GM13977 (cell line): ENCODE measurements around the gene PGAP2.
"Not testable (repeated sequence)": the region's sequence is repeated elsewhere in the genome, so short reads cannot be mapped to it uniquely, and the experiment has no call there.

Experiments used
- DNase-seq: peaks from one replicate; pipeline ENCODE4 v3.0.0; 2012; ENCODE audit warnings: low spot score
- in situ Hi-C: fragments of 300-500 bp; cut with MboI; formaldehyde crosslinking; loops from one replicate; pipeline ENCODE4 v1.12.0; 2022; ENCODE audit warnings: low sequenced_read_pairs, low pct_unique_long_range_greater_than_20kb, mixed read lengths, inconsistent platforms; ENCODE audit not compliant: unreplicated experiment
- TF ChIP-seq, protein P1 (sequence below): IDR thresholded peaks from 2 replicates; pipeline ENCODE4 v1.5.1; 2012; ENCODE audit warnings: mild to moderate bottlenecking, control low read depth; ENCODE audit not compliant: insufficient read depth; ENCODE audit errors: extremely low read depth, missing control alignments

Gene PGAP2

GRCh38 chr11:3854977-3855807, 46.8 kb downstream of the PGAP2 start, which contains the start of gene STIM1:
Gene STIM1 (plus strand): TSS chr11:3855664. CDS start chr11:3856271, 607 bp downstream.
- DNase-seq, result peak; percentile 94
- in situ Hi-C loops, result loop anchor here (10.0 kb wide), 1 partner anchor 110 kb away; no protein-coding TSS in a partner anchor
- TF ChIP-seq, protein P1, sequence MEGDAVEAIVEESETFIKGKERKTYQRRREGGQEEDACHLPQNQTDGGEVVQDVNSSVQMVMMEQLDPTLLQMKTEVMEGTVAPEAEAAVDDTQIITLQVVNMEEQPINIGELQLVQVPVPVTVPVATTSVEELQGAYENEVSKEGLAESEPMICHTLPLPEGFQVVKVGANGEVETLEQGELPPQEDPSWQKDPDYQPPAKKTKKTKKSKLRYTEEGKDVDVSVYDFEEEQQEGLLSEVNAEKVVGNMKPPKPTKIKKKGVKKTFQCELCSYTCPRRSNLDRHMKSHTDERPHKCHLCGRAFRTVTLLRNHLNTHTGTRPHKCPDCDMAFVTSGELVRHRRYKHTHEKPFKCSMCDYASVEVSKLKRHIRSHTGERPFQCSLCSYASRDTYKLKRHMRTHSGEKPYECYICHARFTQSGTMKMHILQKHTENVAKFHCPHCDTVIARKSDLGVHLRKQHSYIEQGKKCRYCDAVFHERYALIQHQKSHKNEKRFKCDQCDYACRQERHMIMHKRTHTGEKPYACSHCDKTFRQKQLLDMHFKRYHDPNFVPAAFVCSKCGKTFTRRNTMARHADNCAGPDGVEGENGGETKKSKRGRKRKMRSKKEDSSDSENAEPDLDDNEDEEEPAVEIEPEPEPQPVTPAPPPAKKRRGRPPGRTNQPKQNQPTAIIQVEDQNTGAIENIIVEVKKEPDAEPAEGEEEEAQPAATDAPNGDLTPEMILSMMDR, result peak; percentile 95

DNA sequence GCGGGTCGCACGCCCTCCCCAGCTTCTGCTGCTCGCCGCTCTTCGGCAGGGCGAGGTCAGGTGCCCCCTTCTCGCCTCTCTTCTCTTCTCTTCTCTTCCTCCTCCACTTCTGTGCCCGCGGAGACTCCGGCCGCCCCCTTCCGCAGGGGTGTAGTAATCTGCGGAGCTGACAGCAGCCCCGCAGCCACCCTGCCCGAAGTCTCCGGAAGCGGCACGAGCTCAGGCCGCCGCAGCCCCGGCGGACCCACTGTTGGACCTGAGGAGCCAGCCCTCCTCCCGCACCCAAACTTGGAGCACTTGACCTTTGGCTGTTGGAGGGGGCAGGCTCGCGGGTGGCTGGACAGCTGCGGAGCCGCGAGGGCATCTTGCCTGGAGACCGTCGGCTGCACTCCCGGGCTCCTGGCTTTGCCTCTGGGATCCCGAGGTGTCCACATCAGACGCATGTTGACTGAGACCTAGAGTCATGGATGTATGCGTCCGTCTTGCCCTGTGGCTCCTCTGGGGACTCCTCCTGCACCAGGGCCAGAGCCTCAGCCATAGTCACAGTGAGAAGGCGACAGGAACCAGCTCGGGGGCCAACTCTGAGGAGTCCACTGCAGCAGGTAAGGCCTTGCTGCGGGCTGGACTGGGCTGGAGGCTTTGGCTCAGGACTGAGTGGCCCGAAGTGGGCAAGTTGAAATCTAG, 47.6 kb downstream of the PGAP2 start:
- TF ChIP-seq, protein P1, result no peak
- in situ Hi-C loops, result loop anchor here (10.0 kb wide), 1 partner anchor 109 kb away; no protein-coding TSS in a partner anchor
- no peak for DNase-seq

GRCh38 chr11:3856856-3857553, 48.6 kb downstream of the PGAP2 start:
- TF ChIP-seq, protein P1, result no peak
- in situ Hi-C loops, result loop anchor here (10.0 kb wide), 1 partner anchor 108 kb away; no protein-coding TSS in a partner anchor
- no peak for DNase-seq

- in situ Hi-C loops, result loop anchor here (10.0 kb wide), 1 partner anchor 107 kb away; no protein-coding TSS in a partner anchor
- DNase-seq, result no peak
- TF ChIP-seq, protein P1, result no peak
Measured at GRCh38 chr11:3857628-3858027, 49.3 kb downstream of the PGAP2 start.

GRCh38 chr11:3859373-3859881, 51.1 kb downstream of the PGAP2 start:
- TF ChIP-seq, protein P1, result no peak
- DNase-seq, result peak; percentile 63
- in situ Hi-C loops, result loop anchor here (10.0 kb wide), 1 partner anchor 105 kb away; no protein-coding TSS in a partner anchor

DNA sequence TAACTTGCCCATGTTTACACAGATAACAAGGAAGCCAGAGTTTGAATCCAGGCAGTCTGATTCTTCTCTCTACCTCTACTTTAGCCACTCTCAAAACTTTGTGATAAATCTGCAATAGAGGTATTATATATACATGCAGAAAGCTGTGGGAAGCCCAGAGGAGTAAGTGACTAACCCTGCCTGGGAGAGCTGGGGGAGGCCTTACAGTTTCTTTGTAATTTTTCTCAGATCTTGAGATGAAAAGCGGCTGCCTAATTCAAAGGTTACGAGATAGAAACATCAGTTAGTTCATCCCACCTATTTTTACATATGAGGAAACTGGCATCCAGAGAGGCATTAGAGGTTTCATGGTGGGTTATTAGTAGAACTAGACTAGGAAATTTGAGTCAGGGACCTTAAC, 52.0 kb downstream of the PGAP2 start:
- TF ChIP-seq, protein P1, result no peak
- in situ Hi-C loops, result no loop called here
- DNase-seq, result no peak

- DNase-seq, result not testable (repeated sequence)
Measured at GRCh38 chr11:3860898-3861393, 52.6 kb downstream of the PGAP2 start.

More at GRCh38 chr11:3860898-3861393, 52.6 kb downstream of the PGAP2 start:
- in situ Hi-C loops, result not testable (repeated sequence)
